Lower lobe of right lung (tissue), 2 donors: ENCODE data around the gene ATP6V0A1. TPM values are rescaled to one million over a fixed set of nuclear protein-coding genes. Genes with fewer than 3 reads are reported as not detected.

Source experiments
- ATAC-seq, 2 donors: fragments of 200-7000 bp; cut with Tn5 transposase; one replicate each; pipeline ENCODE4 v1.9.1; 2020 to 2022; ENCODE audit warnings: mild to moderate bottlenecking in 2 of 2, moderate library complexity in 2 of 2
- DNase-seq: peaks from one replicate; pipeline ENCODE4 v3.0.0-alpha.2; 2020
- H3K27ac ChIP-seq: fragments of 200-600 bp; one replicate; pipeline ENCODE4 v1.8.0; 2022
- H3K27me3 ChIP-seq: fragments of 200-600 bp; one replicate; pipeline ENCODE4 v1.8.0; 2022; ENCODE audit warnings: low read depth
- H3K36me3 ChIP-seq: fragments of 200-600 bp; one replicate; pipeline ENCODE4 v1.8.0; 2022; ENCODE audit warnings: mild to moderate bottlenecking
- H3K4me1 ChIP-seq: fragments of 200-600 bp; one replicate; pipeline ENCODE4 v1.8.0; 2022
- H3K4me3 ChIP-seq: fragments of 200-600 bp; one replicate; pipeline ENCODE4 v1.8.0; 2022; ENCODE audit warnings: mild to moderate bottlenecking
- H3K9me3 ChIP-seq: fragments of 200-600 bp; one replicate; pipeline ENCODE4 v1.8.0; 2022
- intact Hi-C: fragments of 100-400 bp; cut with DNase I; formaldehyde crosslinking; loops from one replicate; pipeline ENCODE4 v1.11.0; 2022
- long read RNA-seq: library from polyadenylated mRNA; unstranded; transcript quantifications from one replicate; pipeline ENCODE4 v2.0.0, GENCODE V29; 2021
- total RNA-seq: library from RNA; stranded (reverse); fragmentation: NEBNext Ultra II Directional; extraction: Animal tissue kit (Norgen Biotek cat#: 25700); gene quantifications from one replicate; pipeline ENCODE4 v1.2.1, GENCODE V29; 2021
- TF ChIP-seq, protein P1 (sequence below): fragments of 200-600 bp; IDR thresholded peaks from one replicate; pipeline ENCODE4 v1.8.0; 2022; ENCODE audit warnings: antibody characterized with exemption, mild to moderate bottlenecking
- donor health status: DM: no; HTN: yes; CAD: no; lungs with severe emphysema.

The ATP6V0A1 gene
- total RNA-seq: 107 TPM
- long read RNA-seq, full-length matches to known transcripts: 20 of 27 reads
- long read RNA-seq, partial matches to known transcripts: 4 of 27 reads
- long read RNA-seq, other reads (novel, unspliced or antisense): 3 of 27 reads

DNA sequence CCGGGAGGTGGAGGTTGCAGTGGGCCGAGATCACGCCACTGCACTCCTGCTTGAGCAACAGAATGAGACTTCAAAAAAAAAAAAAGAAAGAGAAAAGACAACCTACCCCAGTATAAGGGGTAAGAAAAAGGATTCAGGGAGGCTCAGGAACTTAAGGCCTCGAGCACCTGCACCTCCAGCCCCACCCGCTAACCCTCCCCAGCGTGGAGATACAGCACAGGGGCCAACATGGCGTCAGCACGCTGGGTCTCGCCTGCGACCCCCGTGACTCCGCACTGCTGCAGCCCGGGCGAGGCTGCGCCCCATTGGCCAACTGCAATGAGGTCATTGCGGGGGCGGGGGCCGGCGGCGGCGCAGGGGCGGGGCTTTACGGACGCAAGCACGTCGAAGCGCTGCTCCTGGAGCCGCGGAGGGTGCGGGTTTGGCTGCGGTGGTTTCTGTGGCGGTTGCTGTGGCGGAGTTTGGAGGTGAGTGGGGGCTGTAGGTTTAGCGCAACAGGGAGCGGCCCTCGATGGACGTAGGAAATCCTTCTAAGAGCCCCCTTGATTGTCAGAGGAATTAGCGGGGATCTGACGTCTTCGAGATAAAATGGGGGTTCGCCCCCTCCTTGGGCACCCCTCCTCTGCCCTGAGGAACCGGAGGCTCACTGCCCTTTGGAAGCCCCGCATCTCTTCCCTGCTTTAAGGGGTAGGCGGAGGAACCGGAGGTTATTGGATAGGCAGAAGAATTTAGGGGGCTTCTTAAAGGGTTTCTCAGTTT is at the start of gene ATP6V0A1:
Gene ATP6V0A1, plus strand, starts transcription at position 382 of the 759 bp plus-strand sequence. CDS start 2,017 bp downstream, outside the sequence.
- peak; percentile 98 for ATAC-seq
- Histone ChIP-seq H3K9me3 (no peaks in the 10 kb centered on the region), H3K4me1 (peaks cover 53% of the 10 kb centered on the region), H3K4me3 (peak within 1 kb of the TSS; percentile 73), H3K27me3 (no peaks in the 10 kb centered on the region), H3K27ac (peak within 1 kb of the TSS; percentile 89), H3K36me3 (peaks cover 30% of the 10 kb centered on the region)
- DNase-seq: peak; percentile 96
- TF ChIP-seq, protein P1, sequence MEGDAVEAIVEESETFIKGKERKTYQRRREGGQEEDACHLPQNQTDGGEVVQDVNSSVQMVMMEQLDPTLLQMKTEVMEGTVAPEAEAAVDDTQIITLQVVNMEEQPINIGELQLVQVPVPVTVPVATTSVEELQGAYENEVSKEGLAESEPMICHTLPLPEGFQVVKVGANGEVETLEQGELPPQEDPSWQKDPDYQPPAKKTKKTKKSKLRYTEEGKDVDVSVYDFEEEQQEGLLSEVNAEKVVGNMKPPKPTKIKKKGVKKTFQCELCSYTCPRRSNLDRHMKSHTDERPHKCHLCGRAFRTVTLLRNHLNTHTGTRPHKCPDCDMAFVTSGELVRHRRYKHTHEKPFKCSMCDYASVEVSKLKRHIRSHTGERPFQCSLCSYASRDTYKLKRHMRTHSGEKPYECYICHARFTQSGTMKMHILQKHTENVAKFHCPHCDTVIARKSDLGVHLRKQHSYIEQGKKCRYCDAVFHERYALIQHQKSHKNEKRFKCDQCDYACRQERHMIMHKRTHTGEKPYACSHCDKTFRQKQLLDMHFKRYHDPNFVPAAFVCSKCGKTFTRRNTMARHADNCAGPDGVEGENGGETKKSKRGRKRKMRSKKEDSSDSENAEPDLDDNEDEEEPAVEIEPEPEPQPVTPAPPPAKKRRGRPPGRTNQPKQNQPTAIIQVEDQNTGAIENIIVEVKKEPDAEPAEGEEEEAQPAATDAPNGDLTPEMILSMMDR: no peak
- intact Hi-C loops: no loop called here

DNA sequence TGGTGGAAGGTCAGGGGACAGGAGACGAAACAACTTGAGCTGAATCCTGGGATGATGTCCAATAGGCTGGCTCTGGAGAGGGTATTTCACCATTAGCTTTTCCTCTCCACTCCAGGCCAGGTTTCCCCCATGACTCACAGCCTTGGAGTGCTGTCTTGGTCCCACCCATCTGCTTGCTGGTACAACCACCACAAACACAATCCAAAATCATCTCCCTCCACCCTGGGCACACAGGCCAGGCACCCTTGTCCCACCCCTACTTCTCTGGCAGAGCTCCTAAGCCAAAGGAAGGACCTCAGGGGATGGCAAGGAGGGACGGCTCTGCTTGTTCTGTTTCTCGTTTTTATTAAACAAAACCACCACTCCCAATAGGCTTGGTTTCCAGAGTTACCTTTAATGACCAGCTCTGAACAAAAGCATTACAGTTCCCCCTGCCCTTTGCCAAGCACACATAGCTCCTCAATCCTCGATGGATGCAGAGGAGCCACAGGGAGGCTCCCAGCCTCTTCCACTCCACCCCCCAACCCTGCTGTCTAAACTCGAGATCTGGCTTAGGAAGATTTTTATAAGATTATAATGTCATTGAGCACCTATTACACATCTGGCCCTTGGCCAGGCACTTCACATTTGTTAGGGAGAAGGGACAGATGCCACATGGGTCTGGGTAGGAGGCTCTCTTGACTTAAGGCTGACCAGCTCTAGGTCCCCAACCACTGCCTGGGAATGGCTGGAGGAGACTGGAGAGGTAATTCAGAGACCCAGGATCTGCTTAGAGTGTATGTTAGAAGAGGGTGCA is 49.0 kb upstream of the ATP6V0A1 start:
- H3K36me3 ChIP-seq: peaks cover 10% of the 10 kb centered on the region
- intact Hi-C loops: loop anchor here (5.0 kb wide), 1 partner anchor 87 kb away; no protein-coding TSS in a partner anchor
- no peak overlapping the region for H3K4me3 ChIP-seq
- no peaks in the 10 kb centered on the region for H3K27me3 ChIP-seq
- peak overlapping the region; percentile 80 for H3K27ac ChIP-seq
- ATAC-seq (peak; percentile 66 to 74), DNase-seq (peak; percentile 66)
- H3K4me1 ChIP-seq: peaks cover 86% of the 10 kb centered on the region
- H3K9me3 ChIP-seq: no peaks in the 10 kb centered on the region
- TF ChIP-seq, protein P1: no peak

DNA sequence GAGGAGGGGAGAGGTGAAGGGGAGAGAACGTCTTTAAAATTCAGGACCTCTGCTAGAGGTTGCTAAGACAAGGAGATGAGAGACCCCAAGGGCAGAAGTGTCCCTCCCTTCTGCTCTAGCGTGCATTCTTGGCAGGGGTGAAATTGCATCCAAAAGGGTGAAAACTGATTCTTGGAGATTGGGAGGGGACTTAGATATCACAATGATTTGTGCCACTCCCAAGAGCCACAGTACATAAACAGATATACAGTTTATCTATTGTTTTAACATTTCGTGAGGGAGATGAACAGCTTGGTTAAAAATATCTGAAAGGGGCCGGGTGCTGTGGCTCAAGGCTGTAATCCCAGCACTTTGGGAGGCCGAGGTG is 48.4 kb upstream of the ATP6V0A1 start:
- TF ChIP-seq, protein P1: no peak
- H3K27me3 ChIP-seq: no peaks in the 10 kb centered on the region
- intact Hi-C loops: no loop called here
- H3K4me3 ChIP-seq: no peak overlapping the region
- H3K27ac ChIP-seq: peak overlapping the region; percentile 80
- DNase-seq: no peak
- peaks cover 87% of the 10 kb centered on the region for H3K4me1 ChIP-seq
- no peak for ATAC-seq
- no peaks in the 10 kb centered on the region for H3K9me3 ChIP-seq
- peaks cover 4% of the 10 kb centered on the region for H3K36me3 ChIP-seq

DNA sequence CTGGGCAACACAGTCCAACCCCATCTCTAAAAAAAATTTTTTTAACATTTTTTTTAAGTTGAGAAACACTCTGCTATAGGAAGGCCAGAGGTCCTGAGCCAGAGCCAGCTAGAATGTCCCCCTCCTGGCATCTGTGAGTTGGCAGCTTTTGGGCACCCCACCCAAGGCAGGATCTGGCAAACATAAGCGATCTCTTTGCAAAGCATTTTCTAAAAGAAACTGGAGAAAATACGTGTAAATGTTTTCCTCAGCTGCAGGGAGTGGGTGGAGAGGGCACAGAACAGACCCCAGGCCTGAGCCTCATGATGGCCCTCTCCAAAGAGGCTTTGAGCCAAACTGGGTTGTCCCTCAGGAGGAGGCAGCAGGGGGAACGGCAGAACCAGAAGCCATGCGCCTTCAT is 47.3 kb upstream of the ATP6V0A1 start:
- Histone ChIP-seq H3K9me3 (no peaks in the 10 kb centered on the region), H3K36me3 (peaks cover 3% of the 10 kb centered on the region), H3K4me3 (peak overlapping the region; percentile 12), H3K27me3 (no peaks in the 10 kb centered on the region), H3K4me1 (peaks cover 88% of the 10 kb centered on the region), H3K27ac (peak overlapping the region; percentile 80)
- intact Hi-C loops: no loop called here
- ATAC-seq (no peak), DNase-seq (no peak)
- TF ChIP-seq, protein P1: no peak

DNA sequence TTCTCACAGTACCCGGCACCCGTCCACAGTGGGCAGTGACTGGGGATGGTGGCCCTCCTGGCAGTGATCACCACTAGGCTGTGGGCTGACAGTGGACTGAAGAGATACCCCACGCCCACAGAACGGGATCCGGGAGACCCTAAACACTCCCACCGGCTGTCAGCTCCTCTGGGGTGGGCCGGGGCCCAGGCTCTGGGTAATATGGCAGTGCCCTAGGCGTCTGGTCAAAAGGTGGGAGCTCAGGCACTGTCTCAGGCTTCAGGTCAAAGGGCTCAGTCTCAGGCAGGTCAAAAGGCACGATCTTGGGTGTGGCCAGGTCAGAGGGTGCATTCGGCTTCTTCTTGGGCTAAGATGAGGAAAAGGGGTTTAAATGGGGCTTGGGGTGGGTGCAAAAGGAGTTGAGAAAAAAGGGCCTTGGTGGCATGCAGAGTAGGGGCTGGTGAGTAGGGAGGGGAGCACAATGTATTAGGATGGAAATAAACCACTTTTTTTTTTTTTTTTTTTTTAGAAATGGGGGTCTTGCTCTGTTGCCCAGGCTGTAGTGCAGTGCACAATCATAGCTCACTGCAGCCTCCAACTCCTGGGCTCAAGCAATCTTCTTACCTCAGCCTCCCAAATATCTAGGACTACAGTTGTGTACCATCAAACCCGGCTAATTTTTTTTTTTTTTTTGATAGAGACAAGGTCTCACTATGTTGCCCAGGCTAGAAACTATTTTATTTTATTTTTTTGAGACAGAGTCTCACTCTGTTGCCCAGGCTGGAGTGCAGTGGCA is 46.6 kb upstream of the ATP6V0A1 start:
- no peak for ATAC-seq
- no peak for DNase-seq
- intact Hi-C loops: no loop called here
- Histone ChIP-seq H3K36me3 (peaks cover 3% of the 10 kb centered on the region), H3K9me3 (no peaks in the 10 kb centered on the region), H3K4me3 (peak overlapping the region; percentile 12), H3K27me3 (no peaks in the 10 kb centered on the region), H3K4me1 (peaks cover 87% of the 10 kb centered on the region), H3K27ac (peak overlapping the region; percentile 80)
- TF ChIP-seq, protein P1: no peak
